Measurements from ENCODE around the gene GALE. TPM values are rescaled to one million over a fixed set of nuclear protein-coding genes. Genes with fewer than 3 reads are reported as not detected.

GALE gene
- total RNA-seq, 1 experiment from 2014 or later: 112 TPM

- Mint-ChIP-seq H3K4me1 (ENCODE audit: insufficient read depth, unreplicated experiment) (no peaks in the 10 kb centered on the region), H3K4me3 (ENCODE audit: unreplicated experiment) (no peak overlapping the region), H3K9me3 (ENCODE audit: unreplicated experiment) (no peaks in the 10 kb centered on the region), H3K36me3 (ENCODE audit: insufficient read depth, unreplicated experiment) (peaks cover 51% of the 10 kb centered on the region), H3K27ac (ENCODE audit: low read depth, unreplicated experiment) (no peak overlapping the region), H3K27me3 (ENCODE audit: insufficient read depth, unreplicated experiment) (no peaks in the 10 kb centered on the region)
- no peak for DNase-seq (ENCODE audit: unreplicated experiment)
- POLR2A ChIA-PET: interaction anchor here (0.6 kb wide), 1 partner anchor 195 kb away, joined by 3 read pairs; no protein-coding TSS in a partner anchor
- TF ChIP-seq CTCF (IDR thresholded peaks at IDR 0.05; ENCODE audit: unreplicated experiment): no peak
- CTCF ChIA-PET: interaction anchor here (1.4 kb wide), 1 partner anchor 148 kb away, joined by 4 read pairs; no protein-coding TSS in a partner anchor
- no TSS peak for BruUV-seq (replicated peaks)
- intact Hi-C loops (cut with micrococcal nuclease): no loop called here
Observed at GRCh38 chr1:23768733-23769132, 31.8 kb downstream of the GALE start.

GRCh38 chr1:23763041-23763577 is 37.4 kb downstream of the GALE start:
- H3K36me3 Mint-ChIP-seq (ENCODE audit: insufficient read depth, unreplicated experiment): peaks cover 80% of the 10 kb centered on the region
- CTCF ChIA-PET: interaction anchor here (0.6 kb wide), 1 partner anchor 737 kb away, joined by 4 read pairs; no protein-coding TSS in a partner anchor
- intact Hi-C loops (cut with micrococcal nuclease): no loop called here

GRCh38 chr1:23759277-23759676 is 41.3 kb downstream of the GALE start:
- H3K27me3 Mint-ChIP-seq (ENCODE audit: insufficient read depth, unreplicated experiment): no peaks in the 10 kb centered on the region
- no peaks in the 10 kb centered on the region for H3K9me3 Mint-ChIP-seq (ENCODE audit: unreplicated experiment)
- ChIA-PET CTCF (no interaction called here), POLR2A (interaction anchor here (0.6 to 3.8 kb wide), 2 partner anchors 14 to 299 kb away, joined by 3 to 19 read pairs; partner anchors contain the start of gene ELOA)
- intact Hi-C loops (cut with micrococcal nuclease): no loop called here
- no peak for DNase-seq (ENCODE audit: unreplicated experiment)
- H3K27ac Mint-ChIP-seq (ENCODE audit: low read depth, unreplicated experiment): no peak overlapping the region
- H3K4me3 Mint-ChIP-seq (ENCODE audit: unreplicated experiment): no peak overlapping the region
- H3K4me1 Mint-ChIP-seq (ENCODE audit: insufficient read depth, unreplicated experiment): no peaks in the 10 kb centered on the region
- BruUV-seq (replicated peaks): no TSS peak
- peaks cover 84% of the 10 kb centered on the region for H3K36me3 Mint-ChIP-seq (ENCODE audit: insufficient read depth, unreplicated experiment)
- no peak for TF ChIP-seq CTCF (IDR thresholded peaks at IDR 0.05; ENCODE audit: unreplicated experiment)

More at GRCh38 chr1:23763041-23763577, 37.4 kb downstream of the GALE start:
- Mint-ChIP-seq H3K4me1 (ENCODE audit: insufficient read depth, unreplicated experiment) (no peaks in the 10 kb centered on the region), H3K9me3 (ENCODE audit: unreplicated experiment) (no peaks in the 10 kb centered on the region), H3K27me3 (ENCODE audit: insufficient read depth, unreplicated experiment) (no peaks in the 10 kb centered on the region), H3K27ac (ENCODE audit: low read depth, unreplicated experiment) (no peak overlapping the region), H3K4me3 (ENCODE audit: unreplicated experiment) (no peak overlapping the region)
- BruUV-seq (replicated peaks): no TSS peak
- POLR2A ChIA-PET: interaction anchor here (0.7 kb wide), 1 partner anchor 122 kb away, joined by 3 read pairs; no protein-coding TSS in a partner anchor
- no peak for DNase-seq (ENCODE audit: unreplicated experiment)
- TF ChIP-seq CTCF (IDR thresholded peaks at IDR 0.05; ENCODE audit: unreplicated experiment): no peak

GRCh38 chr1:23757812-23758211 is 42.7 kb downstream of the GALE start:
- TF ChIP-seq CTCF (IDR thresholded peaks at IDR 0.05; ENCODE audit: unreplicated experiment): no peak
- Mint-ChIP-seq H3K27me3 (ENCODE audit: insufficient read depth, unreplicated experiment) (no peaks in the 10 kb centered on the region), H3K36me3 (ENCODE audit: insufficient read depth, unreplicated experiment) (peaks cover 97% of the 10 kb centered on the region), H3K4me1 (ENCODE audit: insufficient read depth, unreplicated experiment) (no peaks in the 10 kb centered on the region), H3K9me3 (ENCODE audit: unreplicated experiment) (no peaks in the 10 kb centered on the region), H3K4me3 (ENCODE audit: unreplicated experiment) (no peak overlapping the region), H3K27ac (ENCODE audit: low read depth, unreplicated experiment) (no peak overlapping the region)
- ChIA-PET POLR2A (interaction anchor here (0.8 to 3.8 kb wide), 3 partner anchors 10 to 20 kb away, joined by 3 to 19 read pairs (median 4); partner anchors contain the start of genes ELOA and PITHD1), CTCF (interaction anchor here (0.6 to 0.8 kb wide), 2 partner anchors 13 to 209 kb away, joined by 3 read pairs; no protein-coding TSS in a partner anchor)
- DNase-seq (ENCODE audit: unreplicated experiment): no peak
- no TSS peak for BruUV-seq (replicated peaks)
- intact Hi-C loops (cut with micrococcal nuclease): no loop called here

Measured in MCF 10A (cell line).